ENCODE measurements around the gene CR2.
"Not testable (repeated sequence)": the region's sequence is repeated elsewhere in the genome, so short reads cannot be mapped to it uniquely, and the experiment has no call there.

Gene CR2

DNA sequence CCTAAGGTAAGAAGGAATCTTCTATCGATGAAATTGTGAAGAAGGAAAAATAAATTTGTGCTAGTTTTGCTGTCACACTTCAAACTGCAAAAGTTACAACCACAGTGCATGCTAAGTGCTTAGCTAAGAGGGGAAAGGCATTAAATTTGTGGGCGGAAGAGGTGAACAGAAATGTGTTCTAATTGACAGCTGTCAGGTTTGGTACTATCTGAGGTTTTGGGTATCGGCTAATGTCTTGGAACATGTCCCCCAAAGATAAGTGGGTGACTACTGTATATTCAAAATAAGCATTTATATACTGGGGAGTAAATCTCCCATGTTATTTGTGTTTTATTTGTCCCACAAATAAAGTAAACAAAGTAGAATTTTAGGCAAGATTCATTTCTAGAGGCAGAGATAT lies 49.8 kb downstream of the CR2 start:
- DNase-seq (ENCODE audit: low read depth in 2 of 3, low spot score in 2 of 3) = no peak

DNA sequence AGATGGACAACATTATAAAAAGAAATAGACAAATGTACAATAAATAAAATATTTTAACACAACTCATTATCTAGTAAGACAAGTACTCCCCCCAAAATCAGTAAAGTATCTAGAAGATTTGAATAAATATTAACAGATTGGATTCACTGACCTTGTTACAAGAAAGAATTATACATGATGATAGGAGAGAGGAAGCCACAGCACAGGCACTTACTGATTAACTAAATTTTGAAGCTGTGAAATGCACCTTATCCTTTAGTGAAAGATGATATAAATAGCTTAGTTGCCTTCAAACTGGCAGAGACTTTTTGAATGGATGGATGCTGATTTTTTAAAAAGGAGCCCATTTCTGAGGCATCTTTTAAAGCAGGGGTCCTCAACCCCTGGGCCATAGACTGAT lies 50.3 kb downstream of the CR2 start:
- DNase-seq (ENCODE audit: low read depth in 2 of 3, low spot score in 2 of 3) = no peak

DNA sequence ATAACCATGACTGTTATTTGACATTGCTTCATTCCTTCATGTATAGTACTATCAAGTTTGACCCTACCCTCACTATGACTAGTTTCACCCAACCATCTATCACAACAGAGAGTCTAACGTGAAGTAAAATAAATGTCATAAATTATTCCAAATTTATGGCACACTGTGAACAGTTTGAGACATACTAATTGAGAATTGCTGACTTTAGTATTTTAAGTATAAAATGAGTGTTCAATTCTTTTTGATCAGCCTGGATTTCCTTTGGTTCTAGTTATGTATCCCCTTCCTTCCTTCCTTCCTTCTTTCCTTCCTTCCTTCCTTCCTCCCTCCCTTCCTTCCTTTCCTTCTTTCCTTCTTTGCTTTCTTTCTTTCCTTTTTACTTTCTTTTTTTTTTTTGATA lies 56.3 kb downstream of the CR2 start:
- DNase-seq (ENCODE audit: low read depth in 2 of 3, low spot score in 2 of 3) = no peak

DNA sequence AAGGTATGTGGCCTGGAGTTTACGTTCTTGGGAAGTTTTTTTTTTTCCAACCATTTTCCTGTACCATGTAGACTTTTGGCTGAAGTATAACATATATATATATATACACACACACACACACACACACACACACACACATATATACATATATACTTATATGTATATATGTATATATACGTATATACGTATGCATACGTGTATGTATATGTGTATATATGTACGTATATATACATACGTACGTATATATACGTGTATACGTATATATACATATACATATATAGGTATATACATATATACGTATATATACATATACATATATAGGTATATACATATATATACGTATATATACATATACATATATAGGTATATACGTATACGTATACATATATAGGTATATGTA lies 60.8 kb downstream of the CR2 start:
- DNase-seq (ENCODE audit: low read depth in 2 of 3, low spot score in 2 of 3) = no peak

DNA sequence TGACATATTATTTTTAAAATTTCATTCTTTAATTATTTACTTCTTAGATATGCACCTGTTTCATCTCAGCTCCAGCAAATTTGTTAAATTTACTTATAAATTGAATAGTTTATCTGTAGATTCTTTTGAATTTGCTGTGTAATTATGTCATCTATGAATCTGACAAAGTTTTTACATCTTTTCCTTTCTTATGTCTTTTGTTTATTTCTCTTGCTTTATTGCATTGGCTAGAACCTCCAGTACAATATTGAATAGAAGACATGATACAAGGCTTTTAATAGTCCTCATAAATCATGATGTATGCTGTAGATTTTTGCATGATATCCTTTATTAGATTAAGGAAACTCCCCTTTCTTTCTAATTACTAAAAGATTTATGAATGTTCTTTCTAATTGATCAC lies 62.6 kb downstream of the CR2 start:
- DNase-seq (ENCODE audit: low read depth in 2 of 3, low spot score in 2 of 3) = no peak

DNA sequence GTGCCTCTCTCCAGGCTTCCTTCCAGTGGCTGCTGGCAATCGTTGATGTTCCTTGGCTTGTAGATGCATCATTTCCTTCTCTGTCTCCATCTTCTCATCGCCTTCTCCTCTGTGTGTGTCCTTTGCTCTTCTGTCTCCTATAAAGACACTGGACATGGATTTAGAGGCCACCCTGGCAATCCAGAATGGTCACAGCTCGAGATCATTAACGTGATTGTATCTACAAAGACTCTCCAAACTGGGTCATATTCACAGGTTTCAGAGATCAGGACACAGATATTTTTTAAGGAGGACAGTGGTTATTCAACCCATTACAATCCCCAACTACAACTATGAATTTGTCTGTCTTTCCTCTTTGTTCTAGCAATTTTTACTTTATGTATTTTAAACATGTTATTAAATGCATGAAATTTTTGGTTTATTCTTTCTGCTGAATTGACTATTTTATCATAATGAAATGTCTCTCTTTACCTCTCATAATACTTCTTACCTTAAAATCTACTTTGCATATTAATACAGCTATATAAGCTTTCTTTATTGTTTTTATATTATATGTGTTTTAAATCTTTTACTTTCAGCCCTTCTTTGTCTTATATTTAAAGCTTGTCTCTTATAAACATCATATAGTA lies 64.6 kb downstream of the CR2 start:
- no peak for DNase-seq (ENCODE audit: low read depth in 2 of 3, low spot score in 2 of 3)

DNA sequence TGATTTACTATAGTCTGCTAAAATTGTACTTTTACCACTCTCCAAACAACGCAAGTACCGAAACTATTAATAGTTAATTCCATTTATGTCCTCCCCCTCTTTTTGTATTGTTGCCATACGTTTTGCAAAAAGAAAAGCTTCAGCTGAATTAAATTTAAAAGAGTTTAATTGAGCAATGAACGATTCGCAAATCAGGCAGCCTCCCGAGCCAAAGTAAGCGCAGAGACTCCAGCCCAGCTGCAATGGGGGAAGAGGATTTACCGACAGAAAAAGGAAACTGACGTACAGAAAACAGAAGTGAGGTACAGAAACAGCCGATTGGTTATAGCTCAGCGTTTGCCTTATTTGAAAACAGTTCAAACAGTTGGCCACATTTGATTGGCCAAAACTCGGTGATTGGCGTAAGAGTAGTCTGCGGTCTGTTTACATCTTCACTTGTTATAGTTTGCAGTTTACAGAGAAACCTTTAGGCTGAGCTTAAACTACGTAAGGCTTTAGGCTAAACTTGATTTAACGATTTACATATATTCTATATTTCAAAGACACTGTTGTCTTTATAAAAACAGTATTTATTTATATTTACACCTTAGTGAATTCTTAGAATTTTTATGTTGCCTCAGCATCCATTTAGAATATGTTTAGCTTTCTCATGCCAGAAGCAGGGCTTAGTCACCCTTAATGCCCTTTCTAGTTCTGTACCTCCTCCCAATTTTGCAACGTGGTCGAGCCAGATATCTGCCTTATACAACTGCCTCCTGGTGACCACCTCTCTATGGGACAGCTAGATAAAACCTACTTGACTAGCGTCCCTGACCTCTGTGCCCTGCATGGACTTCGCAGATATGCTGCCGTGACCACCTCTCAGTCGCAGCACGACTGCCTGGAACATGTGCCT lies 65.6 kb downstream of the CR2 start:
- no peak for DNase-seq (ENCODE audit: low read depth in 2 of 3, low spot score in 2 of 3)

DNA sequence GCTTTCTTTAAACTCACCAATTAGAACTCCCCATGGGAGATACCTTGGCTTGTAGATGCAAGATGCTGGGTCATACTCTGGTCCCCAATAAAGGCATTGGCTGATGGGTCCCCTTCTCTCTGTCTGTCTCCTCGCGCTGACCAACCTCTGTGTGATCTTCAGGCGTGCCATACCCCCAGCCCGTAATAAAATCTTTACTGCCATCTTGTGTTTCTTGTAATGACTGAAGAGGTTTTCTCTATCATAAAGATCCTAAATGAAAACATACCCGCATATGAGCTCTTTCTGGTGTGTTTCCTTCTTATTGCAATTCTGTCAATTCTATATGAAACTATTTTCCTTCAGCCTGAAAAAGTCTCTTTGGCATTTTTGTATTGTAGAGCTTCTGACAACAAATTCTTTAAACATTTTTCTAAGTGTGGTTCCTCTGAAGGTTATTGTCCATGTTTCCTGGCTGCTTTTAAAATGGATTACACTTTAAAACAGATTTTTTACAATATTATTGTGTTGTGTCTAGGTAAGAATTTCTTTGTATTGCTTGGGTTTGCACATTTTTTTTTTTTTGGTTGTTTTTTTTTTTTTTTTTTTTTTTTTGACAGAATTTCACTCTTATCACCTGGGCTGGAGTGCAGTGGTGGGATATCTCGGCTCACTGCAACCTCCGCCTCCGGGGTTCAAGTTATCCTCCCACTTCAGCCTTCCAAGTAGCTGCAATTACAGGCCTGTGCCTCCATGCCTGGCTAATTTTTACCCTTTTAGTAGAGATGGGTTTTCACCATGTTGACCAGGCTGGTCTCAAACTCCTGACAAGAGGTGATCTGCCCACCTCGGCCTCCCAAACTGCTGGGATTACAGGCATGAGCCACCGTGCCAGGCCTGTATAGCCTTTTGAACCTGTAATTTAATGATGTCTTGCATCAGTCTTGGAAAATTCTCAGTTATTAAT lies 66.5 kb downstream of the CR2 start:
- DNase-seq (ENCODE audit: low read depth in 2 of 3, low spot score in 2 of 3) = not testable (repeated sequence)

DNA sequence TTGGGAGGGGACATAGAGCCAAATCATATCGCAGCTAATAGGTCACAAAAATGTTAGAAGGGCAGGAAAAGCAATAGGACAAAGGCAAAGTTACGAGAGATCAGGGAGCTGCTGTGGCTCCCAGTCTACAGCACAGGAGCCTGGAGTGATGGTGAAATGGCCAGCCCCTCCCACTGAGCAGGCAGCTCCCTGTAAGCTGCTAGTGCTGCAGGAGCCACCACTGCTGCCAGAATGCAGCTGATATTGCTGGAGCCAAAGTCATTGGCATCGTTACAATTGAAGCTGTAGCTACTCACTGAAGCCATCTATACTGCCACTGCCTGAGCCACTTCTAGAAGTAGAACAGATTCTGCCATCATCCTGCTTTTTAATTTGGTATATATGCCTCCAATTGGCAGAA lies 71.1 kb downstream of the CR2 start:
- not testable (repeated sequence) for DNase-seq (ENCODE audit: low read depth in 2 of 3, low spot score in 2 of 3)

DNA sequence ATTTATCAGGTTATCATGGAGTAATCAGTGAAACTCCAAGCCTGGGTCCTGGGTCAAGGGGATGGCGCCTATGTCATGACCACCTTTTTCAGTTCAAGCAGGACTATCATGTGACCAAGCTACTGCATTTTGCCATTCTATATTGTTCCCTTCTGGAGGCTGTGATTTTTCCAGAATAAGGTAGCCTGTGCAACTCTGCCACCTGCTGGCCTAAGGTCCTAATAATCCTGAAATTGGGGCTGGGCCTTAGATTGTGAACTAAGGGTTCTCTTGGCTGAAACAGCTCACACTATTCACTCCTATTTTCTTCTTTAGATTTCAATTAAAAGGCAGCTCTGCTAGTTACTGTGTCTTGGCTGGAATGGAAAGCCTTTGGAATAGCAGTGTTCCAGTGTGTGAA lies 74.3 kb downstream of the CR2 start:
- not testable (repeated sequence) for DNase-seq (ENCODE audit: low read depth in 2 of 3, low spot score in 2 of 3)

DNA sequence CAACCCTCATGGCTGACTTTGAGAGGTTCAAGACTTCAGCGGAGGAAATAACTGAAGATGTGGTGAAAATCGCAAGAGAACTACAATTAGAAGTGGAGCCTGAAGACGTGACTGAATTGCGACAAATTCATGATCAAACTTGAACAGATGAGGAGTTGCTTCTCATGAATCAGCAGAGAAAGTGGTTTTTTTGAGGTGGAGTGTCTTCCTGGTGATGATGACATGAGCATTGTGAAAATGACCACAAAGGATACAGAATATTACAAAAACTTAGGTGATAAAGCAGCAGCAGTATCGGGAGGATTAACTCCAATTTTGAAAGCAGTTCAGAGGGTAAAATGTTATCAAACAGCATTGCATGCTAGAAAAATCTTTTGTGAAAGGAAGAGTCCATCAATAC lies 82.1 kb downstream of the CR2 start:
- not testable (repeated sequence) for DNase-seq (ENCODE audit: low read depth in 2 of 3, low spot score in 2 of 3)

All from activated CD8-positive, alpha-beta memory T cell treated with anti-CD3 and anti-CD28 coated beads for 48 hours (primary cell).